Esophagus (tissue), 2 donors: Measurements from ENCODE around the gene PMM1. TPM values are rescaled to one million over a fixed set of nuclear protein-coding genes. Genes with fewer than 3 reads are reported as not detected.
"Not testable (repeated sequence)": the region's sequence is repeated elsewhere in the genome, so short reads cannot be mapped to it uniquely, and the experiment has no call there.

Experiments used
- H3K27ac ChIP-seq, 2 donors: one replicate each; pipeline ENCODE4 v1.5.1; 2013; ENCODE audit warnings: low read depth in 2 of 2, mild to moderate bottlenecking in 2 of 2, inconsistent platforms in 1 of 2, low read length in 1 of 2, moderate library complexity in 1 of 2
- H3K27me3 ChIP-seq, 2 donors: one replicate each; pipeline ENCODE4 v1.6.1; 2013; ENCODE audit warnings: low read length in 2 of 2, control low read depth in 1 of 2, mild to moderate bottlenecking in 1 of 2; ENCODE audit not compliant: insufficient read depth in 2 of 2, control insufficient read depth in 1 of 2
- H3K36me3 ChIP-seq, 2 donors: one replicate each; pipeline ENCODE4 v1.6.1; 2013; ENCODE audit warnings: low read length in 1 of 2; ENCODE audit not compliant: control insufficient read depth in 2 of 2, insufficient read depth in 2 of 2
- H3K4me1 ChIP-seq, 2 donors: one replicate each; pipeline ENCODE4 v1.6.1; 2013; ENCODE audit warnings: low read length in 1 of 2; ENCODE audit not compliant: control insufficient read depth in 2 of 2, insufficient read depth in 2 of 2
- H3K4me3 ChIP-seq, 2 donors: one replicate each; pipeline ENCODE4 v1.5.1; 2013; ENCODE audit warnings: low read length in 2 of 2, mild to moderate bottlenecking in 2 of 2, low read depth in 1 of 2, moderate library complexity in 1 of 2
- H3K9me3 ChIP-seq, 2 donors: one replicate each; pipeline ENCODE4 v1.6.1; 2013; ENCODE audit warnings: mild to moderate bottlenecking in 2 of 2, low read depth in 1 of 2, low read length in 1 of 2, moderate library complexity in 1 of 2; ENCODE audit not compliant: control insufficient read depth in 2 of 2, insufficient read depth in 1 of 2
- WGBS, 2 donors: extraction: QIAGEN DNeasy Blood & Tissue Kit; methylation state at CpG; one replicate each; pipeline ENCODE4 v1.1.7; 2013; 5-methylcytosine and 5-hydroxymethylcytosine counted together
- polyA plus RNA-seq, 2 donors: library from polyadenylated mRNA; stranded (reverse); fragments of 200-250 nt; gene quantifications; one replicate each; pipeline ENCODE4 v1.2.3, GENCODE V29; 2013
- donor health status: healthy with polysubstance abuse.
- donor health status: Bipolar disorder and iron deficiency.

The PMM1 gene
- polyA plus RNA-seq, 2 donors, result 76.2 to 85.4 TPM

- Histone ChIP-seq H3K4me3 (no peak overlapping the region), H3K27ac (peak overlapping the region in 1 of 2 donors; percentile 21)
Observed at GRCh38 chr22:41560095-41560471, 29.6 kb downstream of the PMM1 start.

DNA sequence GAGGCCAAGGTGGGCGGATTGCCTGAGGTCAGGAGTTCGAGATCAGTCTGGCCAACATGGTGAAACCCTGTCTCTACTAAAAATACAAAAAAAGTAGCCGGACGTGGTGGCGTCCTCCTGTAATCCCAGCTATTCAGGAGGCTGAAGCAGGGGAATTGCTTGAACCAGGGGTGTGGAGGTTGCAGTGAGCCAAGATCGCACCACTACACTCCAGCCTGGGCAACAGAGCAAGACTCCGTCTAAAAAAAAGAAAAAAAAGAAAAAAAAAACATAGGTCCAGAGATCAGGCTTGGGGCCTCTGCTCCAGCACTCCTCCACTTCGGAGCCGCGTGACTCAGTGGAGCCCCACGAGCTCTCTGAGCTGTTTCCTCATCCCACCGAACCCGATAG, 31.4 kb downstream of the PMM1 start:
- not testable (repeated sequence) for H3K27me3 ChIP-seq, H3K4me3 ChIP-seq, H3K36me3 ChIP-seq, H3K27ac ChIP-seq, H3K9me3 ChIP-seq, H3K4me1 ChIP-seq
- WGBS, 2 donors, result 91 to 93% methylated on average over 13 of the region's 13 CpGs

More at GRCh38 chr22:41560095-41560471, 29.6 kb downstream of the PMM1 start:
- H3K4me1 ChIP-seq, result peaks cover 0 to 7% of the 10 kb centered on the region in 2 donors
- H3K27me3 ChIP-seq, result no peaks in the 10 kb centered on the region
- no peaks in the 10 kb centered on the region for H3K9me3 ChIP-seq
- H3K36me3 ChIP-seq, result no peaks in the 10 kb centered on the region
- WGBS, 2 donors, result 58 to 71% methylated on average over 6 of the region's 6 CpGs

DNA sequence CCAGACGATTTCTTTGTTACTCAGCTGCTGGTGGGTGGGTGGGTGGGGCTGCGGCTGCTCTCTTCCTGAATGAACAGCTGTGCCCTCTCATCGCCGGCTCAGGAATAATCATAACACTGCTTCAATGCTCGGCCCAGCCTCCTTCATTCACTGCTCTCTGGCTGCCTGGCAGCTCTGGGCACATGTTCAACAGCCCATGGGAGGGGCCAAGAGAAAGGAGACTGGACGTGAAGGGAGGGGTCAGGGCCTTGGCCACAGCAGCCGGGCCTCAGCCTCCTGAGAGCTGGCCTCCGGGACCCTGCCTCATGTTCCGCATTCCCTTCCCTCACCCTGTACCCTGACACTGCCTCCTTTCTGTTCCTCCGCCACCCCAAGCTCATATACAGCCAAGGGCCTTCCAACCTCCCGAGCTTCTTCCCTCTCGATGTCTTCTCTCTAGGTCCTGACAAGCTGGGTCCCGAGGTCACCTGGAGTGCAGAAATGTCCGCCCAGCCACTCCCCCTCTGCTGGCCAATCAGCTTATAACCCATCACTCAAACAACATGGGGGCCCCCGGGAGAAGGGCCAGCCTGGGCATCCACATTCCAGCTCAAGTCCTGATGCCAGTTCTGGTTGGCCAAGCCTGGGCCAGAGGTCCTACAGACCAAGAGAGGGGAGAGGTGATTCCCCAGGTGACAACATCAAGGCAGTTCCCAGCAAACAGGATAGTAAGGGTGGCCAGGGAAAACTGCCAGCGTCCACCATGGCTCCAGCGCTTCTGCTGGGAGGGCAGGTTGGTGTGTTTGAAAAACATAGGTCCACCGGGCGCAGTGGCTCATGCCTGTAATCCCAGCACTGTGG, 32.0 kb downstream of the PMM1 start:
- Histone ChIP-seq H3K36me3 (no peaks in the 10 kb centered on the region), H3K4me1 (peaks cover 0 to 2% of the 10 kb centered on the region in 2 donors), H3K27ac (peak overlapping the region in 1 of 2 donors; percentile 63), H3K9me3 (no peaks in the 10 kb centered on the region), H3K27me3 (no peaks in the 10 kb centered on the region), H3K4me3 (no peak overlapping the region)
- WGBS, 2 donors, result 42 to 48% methylated on average over 19 of the region's 19 CpGs

DNA sequence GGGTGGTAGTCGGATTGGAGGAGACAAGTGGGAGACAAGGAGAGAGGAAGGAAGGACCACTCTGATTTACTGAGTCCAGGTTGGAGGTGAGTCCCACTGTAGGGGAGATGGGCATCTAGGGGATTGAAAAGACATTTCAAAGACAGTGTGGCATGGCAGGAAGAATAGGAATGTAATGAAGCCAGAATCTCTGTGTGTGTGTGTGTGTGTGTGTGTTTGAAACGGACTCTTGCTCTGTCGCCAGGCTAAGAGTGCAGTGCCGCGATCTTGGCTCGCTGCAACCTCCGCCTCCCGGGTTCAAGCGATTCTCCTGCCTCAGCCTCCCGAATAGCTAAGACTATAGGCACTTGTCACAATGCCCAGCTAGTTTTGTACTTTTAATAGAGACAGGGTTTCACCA, 33.1 kb downstream of the PMM1 start:
- no peaks in the 10 kb centered on the region for H3K27me3 ChIP-seq
- WGBS, 2 donors, result 82 to 85% methylated on average over 10 of the region's 10 CpGs
- no peaks in the 10 kb centered on the region for H3K9me3 ChIP-seq
- H3K4me3 ChIP-seq, result no peak overlapping the region
- peaks cover 2% of the 10 kb centered on the region in 2 donors for H3K4me1 ChIP-seq
- H3K36me3 ChIP-seq, result no peaks in the 10 kb centered on the region
- H3K27ac ChIP-seq, result no peak overlapping the region

DNA sequence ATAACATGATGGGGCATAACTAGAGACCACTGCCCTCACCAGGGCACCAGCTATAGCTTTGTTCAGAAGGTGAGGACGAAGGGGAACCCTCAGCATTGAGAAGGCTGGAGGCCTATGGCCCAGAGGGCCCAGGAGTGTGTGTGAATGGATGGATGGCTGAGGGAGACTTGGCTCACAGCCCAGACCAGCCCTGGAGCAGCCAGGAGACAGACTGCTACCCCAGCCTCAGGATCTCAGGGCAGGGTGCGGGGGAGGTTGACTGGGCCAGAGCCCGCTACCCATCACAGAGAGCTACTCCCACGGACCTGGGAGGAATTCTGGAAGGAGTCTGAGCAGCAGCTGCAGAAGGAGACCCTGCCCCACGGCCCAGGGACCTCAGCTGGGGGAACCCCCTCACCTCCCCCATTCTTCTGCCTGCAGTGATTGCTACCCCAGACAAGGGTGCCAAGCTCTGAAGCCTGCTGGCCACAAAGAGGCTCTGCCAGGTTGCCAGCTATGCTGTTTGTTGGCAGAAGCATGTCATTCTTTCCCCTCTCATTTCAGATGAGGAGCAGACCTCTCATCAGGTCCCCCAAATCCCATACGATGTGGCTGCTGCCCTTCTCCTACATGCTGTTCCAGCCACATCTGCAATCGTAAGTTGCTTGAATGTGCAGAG, 34.2 kb downstream of the PMM1 start:
- WGBS, 2 donors, result 79% methylated on average over 7 of the region's 7 CpGs

GRCh38 chr22:41551877-41552582, 37.6 kb downstream of the PMM1 start:
- 68 to 71% methylated on average over 10 to 11 of the region's 11 CpGs for WGBS, 2 donors
- no peaks in the 10 kb centered on the region for H3K9me3 ChIP-seq
- H3K36me3 ChIP-seq, result no peaks in the 10 kb centered on the region
- no peaks in the 10 kb centered on the region for H3K27me3 ChIP-seq
- no peak overlapping the region for H3K4me3 ChIP-seq
- H3K27ac ChIP-seq, result no peak overlapping the region
- H3K4me1 ChIP-seq, result peaks cover 0 to 2% of the 10 kb centered on the region in 2 donors

More for the DNA sequence above, 34.2 kb downstream of the PMM1 start:
- H3K4me1 ChIP-seq, result peaks cover 2% of the 10 kb centered on the region in 2 donors
- H3K27me3 ChIP-seq, result no peaks in the 10 kb centered on the region
- no peaks in the 10 kb centered on the region for H3K36me3 ChIP-seq
- H3K27ac ChIP-seq, result no peak overlapping the region
- no peaks in the 10 kb centered on the region for H3K9me3 ChIP-seq
- H3K4me3 ChIP-seq, result no peak overlapping the region

GRCh38 chr22:41550952-41551491, 38.6 kb downstream of the PMM1 start:
- no peak overlapping the region for H3K27ac ChIP-seq
- no peak overlapping the region for H3K4me3 ChIP-seq
- peaks cover 0 to 2% of the 10 kb centered on the region in 2 donors for H3K4me1 ChIP-seq
- H3K27me3 ChIP-seq, result no peaks in the 10 kb centered on the region
- WGBS, 2 donors, result 78 to 83% methylated on average over 12 of the region's 12 CpGs
- H3K9me3 ChIP-seq, result no peaks in the 10 kb centered on the region
- H3K36me3 ChIP-seq, result no peaks in the 10 kb centered on the region

GRCh38 chr22:41548830-41549211, 40.8 kb downstream of the PMM1 start:
- H3K9me3 ChIP-seq, result no peaks in the 10 kb centered on the region
- peaks cover 0 to 2% of the 10 kb centered on the region in 2 donors for H3K4me1 ChIP-seq
- H3K27me3 ChIP-seq, result no peaks in the 10 kb centered on the region
- WGBS, 2 donors, result 89 to 91% methylated on average over 5 of the region's 5 CpGs
- no peaks in the 10 kb centered on the region for H3K36me3 ChIP-seq
- H3K4me3 ChIP-seq, result no peak overlapping the region
- no peak overlapping the region for H3K27ac ChIP-seq

DNA sequence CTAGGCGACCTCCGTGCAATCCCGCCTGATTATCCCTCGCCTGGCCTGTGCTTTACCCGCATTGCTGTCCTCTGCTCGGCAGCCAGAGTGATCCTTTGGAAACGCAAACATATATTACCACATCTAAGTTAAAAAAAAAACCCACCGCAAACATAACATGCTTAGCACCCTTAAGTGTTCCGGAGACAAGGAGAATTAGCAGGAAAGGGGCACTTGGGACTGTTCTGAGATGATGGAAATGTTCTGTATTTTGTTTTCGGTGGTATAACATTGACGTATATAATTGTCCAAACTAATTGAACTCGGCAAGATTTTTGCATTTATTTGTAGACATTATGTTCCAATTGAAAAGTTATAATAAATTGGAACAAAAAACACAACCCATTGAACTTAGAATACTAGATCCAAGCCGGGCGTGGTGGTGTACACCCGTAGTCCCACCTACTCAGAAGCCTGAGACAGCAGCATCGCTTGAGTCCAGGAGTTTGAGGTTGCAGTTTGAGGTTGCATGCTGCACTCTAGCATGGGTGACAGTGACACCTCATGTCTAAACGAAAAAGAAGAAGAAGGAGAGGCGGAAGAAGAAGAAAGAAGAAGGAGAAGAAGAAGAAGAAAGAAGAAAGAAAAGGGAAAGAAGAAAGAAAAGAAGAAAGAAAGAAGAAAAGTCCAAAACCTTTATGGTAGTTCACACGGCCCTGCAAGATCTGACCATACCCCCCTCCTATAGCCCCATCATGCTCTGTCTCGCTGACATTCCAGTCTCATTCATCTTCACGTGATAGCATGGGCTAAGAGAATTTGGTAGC, 44.8 kb downstream of the PMM1 start:
- Histone ChIP-seq H3K9me3 (no peaks in the 10 kb centered on the region), H3K36me3 (peaks cover 1 to 3% of the 10 kb centered on the region in 2 donors), H3K27ac (peak overlapping the region in 1 of 2 donors; percentile 43), H3K4me3 (peak overlapping the region in 1 of 2 donors; percentile 91), H3K27me3 (no peaks in the 10 kb centered on the region), H3K4me1 (peaks cover 0 to 2% of the 10 kb centered on the region in 2 donors)
- WGBS, 2 donors, result 22 to 25% methylated on average over 21 of the region's 21 CpGs
